CD4-positive, CD25-positive, alpha-beta regulatory T cell (primary cell): ENCODE measurements around the gene ZC3H8. TPM values are rescaled to one million over a fixed set of nuclear protein-coding genes. Genes with fewer than 3 reads are reported as not detected.

ENCODE experiments used
- ATAC-seq, 2 donors: fragments of 150-1000 bp; cut with Tn5 transposase; one replicate each; pipeline ENCODE4 v1.10.0; 2021; ENCODE audit warnings: low read depth in 2 of 2, moderate number of reproducible peaks in 2 of 2, moderate library complexity in 1 of 2
- DNase-seq, 3 donors: peaks; one replicate each; pipeline versions ENCODE4 v3.0.0 to v3.0.0-alpha.2; 2012 to 2022; ENCODE audit warnings: mixed read lengths in 1 of 3
- H3K27ac ChIP-seq: one replicate; pipeline ENCODE4 v1.7.0; 2013; ENCODE audit warnings: mild to moderate bottlenecking, low read length; ENCODE audit not compliant: insufficient read depth, poor library complexity, severe bottlenecking
- H3K27me3 ChIP-seq: one replicate; pipeline ENCODE4 v1.7.0; 2013; ENCODE audit warnings: low read length; ENCODE audit not compliant: control insufficient read depth, insufficient read depth
- H3K36me3 ChIP-seq: one replicate; pipeline ENCODE4 v1.7.0; 2013; ENCODE audit warnings: mild to moderate bottlenecking, low read length, moderate library complexity; ENCODE audit not compliant: control insufficient read depth, insufficient read depth
- H3K4me1 ChIP-seq: 2 replicates; pipeline ENCODE4 v1.7.0; 2013; ENCODE audit warnings: mild to moderate bottlenecking, low read length; ENCODE audit not compliant: insufficient read depth, control insufficient read depth, poor library complexity, severe bottlenecking
- H3K4me3 ChIP-seq: one replicate; pipeline ENCODE4 v1.7.0; 2013; ENCODE audit warnings: low read depth, mild to moderate bottlenecking, low read length, moderate library complexity
- H3K9me3 ChIP-seq, 2 experiments: 1 replicate in 1 of 2; 2 replicates in 1 of 2; pipeline ENCODE4 v1.7.0; 2013; ENCODE audit warnings: low read length in 2 of 2, mild to moderate bottlenecking in 1 of 2, moderate library complexity in 1 of 2; ENCODE audit not compliant: control insufficient read depth in 2 of 2
- H3K27ac Mint-ChIP-seq, 3 donors: one replicate each; pipeline ENCODE4 v1.8.0; 2020 to 2022; ENCODE audit warnings: mild to moderate bottlenecking in 3 of 3, mixed read lengths in 3 of 3, moderate library complexity in 2 of 3
- H3K27me3 Mint-ChIP-seq: one replicate; pipeline ENCODE4 v1.8.0; 2022; ENCODE audit warnings: mild to moderate bottlenecking, mixed read lengths
- H3K36me3 Mint-ChIP-seq: one replicate; pipeline ENCODE4 v1.8.0; 2020; ENCODE audit warnings: mixed read lengths
- H3K4me1 Mint-ChIP-seq, 4 donors: one replicate each; pipeline ENCODE4 v1.8.0; 2020 to 2022; ENCODE audit warnings: mixed read lengths in 4 of 4, mild to moderate bottlenecking in 1 of 4
- H3K4me3 Mint-ChIP-seq, 4 donors: one replicate each; pipeline ENCODE4 v1.8.0; 2020 to 2022; ENCODE audit warnings: mild to moderate bottlenecking in 4 of 4, mixed read lengths in 4 of 4, moderate library complexity in 3 of 4
- H3K9me3 Mint-ChIP-seq, 7 donors: one replicate each; pipeline ENCODE4 v1.8.0; 2020 to 2022; ENCODE audit warnings: mixed read lengths in 7 of 7, mild to moderate bottlenecking in 3 of 7, moderate library complexity in 2 of 7
- polyA plus RNA-seq, 4 donors: library from polyadenylated mRNA; unstranded; fragments of 300-500 nt; fragmentation: Illumina TruSeq; gene quantifications; one replicate each; pipeline ENCODE4 v1.2.3, GENCODE V29; 2021
- total RNA-seq: library from RNA; stranded (reverse); gene quantifications from one replicate; pipeline ENCODE4 v1.2.3, GENCODE V29; 2022

Gene ZC3H8
- 16.6 TPM for total RNA-seq
- polyA plus RNA-seq, result 10 to 100 TPM; 11.6 to 15.6 (median 13.3) TPM

DNA sequence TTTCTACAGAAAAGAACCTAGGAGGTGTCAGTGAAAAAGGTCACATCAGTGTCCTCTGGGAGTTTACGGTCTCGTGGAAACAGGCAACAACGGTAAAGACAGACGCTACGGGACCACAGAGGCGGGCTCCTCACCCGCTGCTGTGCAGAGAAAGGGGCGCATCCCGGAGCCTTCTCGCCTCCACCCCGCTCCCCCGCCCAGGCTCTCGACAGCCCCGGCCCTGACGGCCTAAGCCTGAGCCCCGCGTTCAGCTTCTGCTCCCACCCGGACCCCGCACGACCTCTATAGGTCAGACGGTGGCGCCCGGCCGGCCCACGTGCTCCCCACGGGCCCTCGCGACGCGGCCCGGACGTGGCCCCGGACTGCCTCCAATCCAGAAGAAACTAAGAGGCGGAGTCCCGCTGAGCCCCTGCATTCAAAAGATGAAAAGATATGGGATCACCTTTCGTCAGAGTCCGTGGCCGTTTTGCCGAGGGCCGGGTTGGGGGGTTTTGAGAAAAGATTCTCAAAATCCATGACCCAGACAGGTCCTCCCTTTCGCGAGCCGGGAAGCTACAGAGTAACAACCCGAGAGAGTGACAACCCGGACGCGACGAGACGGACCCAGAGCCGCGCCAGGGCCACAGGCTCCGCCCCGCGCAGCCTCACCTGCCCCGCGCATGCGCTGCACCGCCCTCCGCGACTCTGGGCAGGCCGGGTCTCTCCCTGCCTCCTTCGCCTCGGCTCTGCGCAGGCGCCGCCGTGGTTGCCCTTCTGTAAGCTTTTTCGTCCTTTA is at the start of gene ZC3H8:
Gene ZC3H8 (minus strand): TSS at position 577 of the 775 bp plus-strand sequence. CDS start 61 bp downstream, at position 516.
- peak within 1 kb of the TSS; percentile 95 for H3K4me3 ChIP-seq
- peaks cover 9 to 18% (median 14%) of the 10 kb centered on the region in 4 donors for H3K4me1 Mint-ChIP-seq
- DNase-seq (peak; percentile 92 to 96 (median 95)), ATAC-seq (peak; percentile 95 to 96)
- no peaks in the 10 kb centered on the region for H3K27me3 Mint-ChIP-seq
- H3K4me1 ChIP-seq, result peaks cover 23% of the 10 kb centered on the region
- peak within 1 kb of the TSS; percentile 92 to 95 (median 93) for H3K27ac Mint-ChIP-seq
- H3K9me3 ChIP-seq, result no peaks in the 10 kb centered on the region
- H3K36me3 Mint-ChIP-seq, result no peaks in the 10 kb centered on the region
- no peaks in the 10 kb centered on the region for H3K27me3 ChIP-seq
- H3K9me3 Mint-ChIP-seq, result no peaks in the 10 kb centered on the region
- peak within 1 kb of the TSS; percentile 93 for H3K27ac ChIP-seq
- peaks cover 4% of the 10 kb centered on the region for H3K36me3 ChIP-seq
- H3K4me3 Mint-ChIP-seq, result peak within 1 kb of the TSS; percentile 90 to 93 (median 92)

DNA sequence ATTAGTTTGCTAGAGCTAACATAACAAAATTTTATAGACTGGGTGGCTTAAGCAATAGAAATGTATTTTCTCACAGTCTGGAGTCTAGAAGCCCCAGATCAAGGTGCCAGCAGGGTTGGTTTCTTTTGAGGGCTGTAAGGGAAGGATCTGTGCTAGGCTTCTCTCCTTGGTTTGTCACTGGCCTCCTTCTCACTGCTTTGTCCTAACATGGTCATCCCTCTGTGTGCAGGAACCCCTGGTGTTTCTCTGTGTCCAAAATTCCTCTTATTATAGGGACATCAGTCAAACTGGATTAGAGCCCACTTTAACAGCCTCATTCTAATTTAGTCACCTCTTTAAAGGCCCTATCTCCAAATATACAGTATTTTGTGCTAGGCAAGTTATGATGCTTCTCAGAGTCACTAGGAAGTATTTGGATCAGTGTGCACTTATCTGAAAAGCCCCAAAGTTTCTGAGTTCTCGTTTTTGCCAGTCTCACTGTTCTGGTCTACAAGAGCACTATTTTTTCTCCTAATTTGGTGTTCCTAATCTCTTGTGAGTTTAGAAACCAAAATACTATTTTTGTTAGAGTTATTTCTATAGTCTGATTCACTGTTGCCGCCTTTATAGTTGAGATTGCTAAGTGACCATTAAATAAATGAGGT is 49.6 kb upstream of the ZC3H8 start:
- no peak for ATAC-seq
- H3K4me1 ChIP-seq, result no peaks in the 10 kb centered on the region
- peaks cover 0 to 2% (median 0%) of the 10 kb centered on the region in 7 donors for H3K9me3 Mint-ChIP-seq
- no peaks in the 10 kb centered on the region for H3K27me3 Mint-ChIP-seq
- no peak overlapping the region for H3K4me3 ChIP-seq
- no peak overlapping the region for H3K27ac Mint-ChIP-seq
- H3K27ac ChIP-seq, result no peak overlapping the region
- H3K27me3 ChIP-seq, result no peaks in the 10 kb centered on the region
- no peak overlapping the region for H3K4me3 Mint-ChIP-seq
- H3K4me1 Mint-ChIP-seq, result peaks cover 0 to 8% (median 7%) of the 10 kb centered on the region in 4 donors
- DNase-seq, result no peak
- H3K9me3 ChIP-seq, result no peaks in the 10 kb centered on the region
- H3K36me3 ChIP-seq, result peaks cover 43% of the 10 kb centered on the region
- H3K36me3 Mint-ChIP-seq, result peaks cover 42% of the 10 kb centered on the region

DNA sequence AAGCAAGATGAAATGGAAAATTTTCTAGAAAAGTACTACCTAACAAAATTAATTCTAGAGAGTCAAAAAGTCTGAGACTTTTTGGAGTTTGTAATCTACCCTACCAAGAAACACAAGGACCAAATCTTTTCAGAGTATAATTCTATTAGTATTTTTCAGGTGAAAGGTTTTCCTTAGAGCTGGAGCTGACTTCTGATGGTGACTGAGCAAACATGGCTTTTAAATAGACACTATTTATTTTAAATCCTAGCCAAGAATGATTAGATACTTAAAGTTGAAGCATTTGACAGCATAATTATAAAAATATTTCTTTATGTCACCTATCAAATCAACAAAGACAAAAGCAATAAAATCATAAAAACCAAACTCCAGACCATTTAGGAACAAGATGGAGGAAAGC is 47.1 kb upstream of the ZC3H8 start:
- Histone ChIP-seq H3K27ac (no peak overlapping the region), H3K4me1 (no peaks in the 10 kb centered on the region), H3K27me3 (no peaks in the 10 kb centered on the region), H3K36me3 (peaks cover 36% of the 10 kb centered on the region), H3K9me3 (no peaks in the 10 kb centered on the region), H3K4me3 (no peak overlapping the region)
- H3K36me3 Mint-ChIP-seq, result peaks cover 35% of the 10 kb centered on the region
- H3K4me1 Mint-ChIP-seq, result peaks cover 1 to 11% (median 7%) of the 10 kb centered on the region in 4 donors
- H3K27me3 Mint-ChIP-seq, result no peaks in the 10 kb centered on the region
- H3K4me3 Mint-ChIP-seq, result no peak overlapping the region
- ATAC-seq, result no peak
- H3K27ac Mint-ChIP-seq, result no peak overlapping the region
- peaks cover 0 to 2% (median 0%) of the 10 kb centered on the region in 7 donors for H3K9me3 Mint-ChIP-seq
- DNase-seq, result no peak

DNA sequence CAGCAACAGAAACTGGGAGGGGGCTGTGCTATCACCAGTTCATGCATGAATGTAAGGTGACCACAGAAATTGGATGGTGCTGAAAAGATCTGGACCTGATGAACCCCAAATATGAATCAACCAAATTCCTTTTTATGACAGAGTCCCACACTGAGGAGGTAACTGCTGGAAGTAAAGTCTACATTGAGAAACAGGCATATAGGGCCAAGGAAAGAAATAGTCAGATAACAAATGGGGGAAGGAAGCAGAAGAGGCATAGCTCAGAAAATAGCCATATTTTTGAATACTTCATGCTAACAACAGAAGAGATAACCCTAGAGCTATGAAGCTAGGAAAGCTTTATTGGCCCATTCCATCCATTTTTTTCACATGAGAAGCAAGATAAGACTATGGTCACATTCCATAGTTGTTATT is 46.3 kb upstream of the ZC3H8 start:
- H3K27ac Mint-ChIP-seq, result no peak overlapping the region
- Histone ChIP-seq H3K27me3 (no peaks in the 10 kb centered on the region), H3K36me3 (peaks cover 31% of the 10 kb centered on the region), H3K4me3 (no peak overlapping the region), H3K9me3 (no peaks in the 10 kb centered on the region), H3K27ac (no peak overlapping the region), H3K4me1 (no peaks in the 10 kb centered on the region)
- H3K27me3 Mint-ChIP-seq, result no peaks in the 10 kb centered on the region
- H3K36me3 Mint-ChIP-seq, result peaks cover 35% of the 10 kb centered on the region
- peaks cover 5 to 16% (median 9%) of the 10 kb centered on the region in 4 donors for H3K4me1 Mint-ChIP-seq
- peaks cover 0 to 2% (median 0%) of the 10 kb centered on the region in 7 donors for H3K9me3 Mint-ChIP-seq
- H3K4me3 Mint-ChIP-seq, result no peak overlapping the region
- ATAC-seq, result no peak
- DNase-seq, result no peak

DNA sequence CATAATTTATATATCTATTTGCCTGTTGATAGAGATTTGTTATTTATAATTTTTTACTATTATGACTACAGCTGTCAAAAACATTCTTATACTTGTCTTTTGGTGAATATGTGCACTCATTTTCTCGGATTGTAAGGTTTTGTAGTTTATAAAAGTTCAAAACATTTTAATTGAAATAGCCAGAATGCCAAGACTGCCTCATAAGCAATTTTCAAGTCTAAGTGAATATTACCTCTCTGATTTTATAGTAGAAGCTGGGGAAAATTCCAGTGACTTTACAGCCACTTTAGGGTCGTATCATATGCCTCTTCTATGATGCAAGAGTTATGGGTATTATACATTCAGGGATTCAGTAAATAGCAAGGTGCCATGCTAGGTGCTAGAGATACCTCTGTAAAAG is 41.6 kb upstream of the ZC3H8 start:
- no peak overlapping the region for H3K4me3 ChIP-seq
- peaks cover 0 to 2% (median 0%) of the 10 kb centered on the region in 7 donors for H3K9me3 Mint-ChIP-seq
- no peak overlapping the region for H3K4me3 Mint-ChIP-seq
- DNase-seq, result no peak
- no peaks in the 10 kb centered on the region for H3K9me3 ChIP-seq
- no peak for ATAC-seq
- peaks cover 5 to 27% (median 12%) of the 10 kb centered on the region in 4 donors for H3K4me1 Mint-ChIP-seq
- no peaks in the 10 kb centered on the region for H3K27me3 ChIP-seq
- H3K36me3 ChIP-seq, result peaks cover 12% of the 10 kb centered on the region
- no peak overlapping the region for H3K27ac ChIP-seq
- H3K4me1 ChIP-seq, result no peaks in the 10 kb centered on the region
- peaks cover 16% of the 10 kb centered on the region for H3K36me3 Mint-ChIP-seq
- H3K27me3 Mint-ChIP-seq, result no peaks in the 10 kb centered on the region
- H3K27ac Mint-ChIP-seq, result no peak overlapping the region

DNA sequence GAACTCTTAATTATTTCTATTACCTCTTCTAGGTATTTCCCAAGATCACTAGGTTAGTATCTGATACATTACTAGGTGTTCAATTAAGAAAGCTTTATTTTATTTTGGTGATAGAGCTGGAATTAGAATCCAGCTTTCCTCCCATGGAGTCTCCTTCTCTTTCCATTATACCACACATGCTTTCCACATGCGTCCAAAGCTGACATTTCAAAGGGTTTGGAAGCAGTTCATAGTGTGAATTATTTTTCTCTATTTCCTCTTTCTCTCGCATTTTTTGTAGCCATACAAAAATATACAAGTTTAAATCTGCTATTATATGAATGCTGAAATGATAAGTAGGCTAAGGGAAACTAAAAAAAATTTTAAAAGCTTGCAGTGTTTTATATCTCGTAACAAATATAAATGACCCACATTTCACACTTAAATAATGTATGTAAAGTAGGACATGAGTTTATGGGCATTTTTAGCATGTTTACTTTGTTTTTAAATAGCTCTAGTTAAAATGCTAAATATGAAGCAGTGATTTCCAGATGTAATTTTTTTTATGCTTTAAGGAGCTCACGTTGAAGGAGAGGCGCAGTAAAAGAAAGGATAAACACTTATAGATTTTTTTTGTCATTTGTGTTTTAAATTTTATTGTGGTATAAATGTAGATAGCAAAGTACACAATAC is 40.7 kb upstream of the ZC3H8 start:
- no peaks in the 10 kb centered on the region for H3K9me3 ChIP-seq
- ATAC-seq (no peak), DNase-seq (no peak)
- Mint-ChIP-seq H3K4me1 (peaks cover 0 to 24% (median 9%) of the 10 kb centered on the region in 4 donors), H3K9me3 (peaks cover 0 to under 1% (median 0%) of the 10 kb centered on the region in 7 donors), H3K27me3 (no peaks in the 10 kb centered on the region), H3K4me3 (no peak overlapping the region), H3K36me3 (peaks cover 7% of the 10 kb centered on the region), H3K27ac (no peak overlapping the region)
- H3K27ac ChIP-seq, result no peak overlapping the region
- no peaks in the 10 kb centered on the region for H3K27me3 ChIP-seq
- no peaks in the 10 kb centered on the region for H3K4me1 ChIP-seq
- H3K4me3 ChIP-seq, result no peak overlapping the region
- H3K36me3 ChIP-seq, result peaks cover 5% of the 10 kb centered on the region

DNA sequence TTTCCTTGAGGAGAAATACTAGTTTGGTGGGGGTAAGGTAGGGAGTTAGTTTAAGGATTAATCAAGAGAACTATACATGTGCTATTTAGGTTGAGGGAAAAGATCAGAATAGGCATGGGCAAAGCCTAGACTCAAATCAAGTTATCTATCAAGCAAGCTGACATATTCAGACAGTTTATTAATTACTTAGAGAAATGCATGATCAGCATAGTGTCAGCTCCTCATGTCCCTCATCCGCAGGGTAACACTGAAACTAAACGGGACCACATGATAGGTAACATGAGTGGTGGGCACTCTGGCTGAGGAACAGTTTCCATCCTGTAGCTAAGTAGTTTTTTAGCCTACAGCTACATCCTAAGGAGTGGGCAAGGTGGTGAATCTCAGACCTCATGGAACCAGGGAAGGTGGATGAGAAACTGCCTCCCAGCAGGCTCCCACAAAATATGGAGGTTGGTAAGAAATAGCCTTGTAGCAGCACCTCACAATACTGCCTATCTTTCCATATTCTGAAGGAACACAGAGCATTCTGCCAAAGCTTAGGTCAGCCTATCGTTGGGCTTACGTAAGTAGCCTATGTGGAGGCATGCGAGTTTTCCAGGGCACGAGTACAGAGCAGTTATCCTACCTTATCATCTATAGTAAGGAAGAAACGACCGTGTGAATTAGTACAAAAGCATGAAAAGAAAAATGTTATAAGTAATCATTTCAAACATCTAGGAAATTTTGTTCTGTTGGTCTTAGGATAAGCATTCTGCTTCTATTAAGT is 39.0 kb upstream of the ZC3H8 start:
- DNase-seq (no peak), ATAC-seq (no peak)
- Histone ChIP-seq H3K27ac (no peak overlapping the region), H3K9me3 (no peaks in the 10 kb centered on the region), H3K4me3 (no peak overlapping the region), H3K36me3 (no peaks in the 10 kb centered on the region), H3K27me3 (no peaks in the 10 kb centered on the region), H3K4me1 (no peaks in the 10 kb centered on the region)
- Mint-ChIP-seq H3K4me3 (no peak overlapping the region), H3K36me3 (peaks cover 6% of the 10 kb centered on the region), H3K9me3 (no peaks in the 10 kb centered on the region), H3K27me3 (no peaks in the 10 kb centered on the region), H3K4me1 (peaks cover 0 to 24% (median 11%) of the 10 kb centered on the region in 4 donors), H3K27ac (no peak overlapping the region)
